Mononuclear cell (primary cell): ENCODE data around the gene GPLD1. TPM values are rescaled to one million over a fixed set of nuclear protein-coding genes. Genes with fewer than 3 reads are reported as not detected.

Experiments
- H3K27me3 ChIP-seq: 2 replicates; pipeline ENCODE4 v1.6.0; 2011; ENCODE audit warnings: low read length, control low read depth; ENCODE audit not compliant: insufficient read depth
- H3K4me1 ChIP-seq: 2 replicates; pipeline ENCODE4 v1.5.1; 2011; ENCODE audit warnings: mild to moderate bottlenecking, low read length, control low read depth; ENCODE audit not compliant: insufficient read depth
- H3K4me3 ChIP-seq: 2 replicates; pipeline ENCODE4 v1.5.1; 2011; ENCODE audit warnings: mild to moderate bottlenecking, low read length, moderate library complexity
- H3K9me3 ChIP-seq: 2 replicates; pipeline ENCODE4 v1.5.1; 2011; ENCODE audit warnings: low read depth, mild to moderate bottlenecking, control low read depth, low read length
- total RNA-seq: library from RNA; depleted of rRNA; stranded (reverse); fragments of >200 nt; gene quantifications from one replicate; pipeline ENCODE4 v1.2.3, GENCODE V29; 2012

The GPLD1 gene
- total RNA-seq, 1 donor = 0.42 TPM

DNA sequence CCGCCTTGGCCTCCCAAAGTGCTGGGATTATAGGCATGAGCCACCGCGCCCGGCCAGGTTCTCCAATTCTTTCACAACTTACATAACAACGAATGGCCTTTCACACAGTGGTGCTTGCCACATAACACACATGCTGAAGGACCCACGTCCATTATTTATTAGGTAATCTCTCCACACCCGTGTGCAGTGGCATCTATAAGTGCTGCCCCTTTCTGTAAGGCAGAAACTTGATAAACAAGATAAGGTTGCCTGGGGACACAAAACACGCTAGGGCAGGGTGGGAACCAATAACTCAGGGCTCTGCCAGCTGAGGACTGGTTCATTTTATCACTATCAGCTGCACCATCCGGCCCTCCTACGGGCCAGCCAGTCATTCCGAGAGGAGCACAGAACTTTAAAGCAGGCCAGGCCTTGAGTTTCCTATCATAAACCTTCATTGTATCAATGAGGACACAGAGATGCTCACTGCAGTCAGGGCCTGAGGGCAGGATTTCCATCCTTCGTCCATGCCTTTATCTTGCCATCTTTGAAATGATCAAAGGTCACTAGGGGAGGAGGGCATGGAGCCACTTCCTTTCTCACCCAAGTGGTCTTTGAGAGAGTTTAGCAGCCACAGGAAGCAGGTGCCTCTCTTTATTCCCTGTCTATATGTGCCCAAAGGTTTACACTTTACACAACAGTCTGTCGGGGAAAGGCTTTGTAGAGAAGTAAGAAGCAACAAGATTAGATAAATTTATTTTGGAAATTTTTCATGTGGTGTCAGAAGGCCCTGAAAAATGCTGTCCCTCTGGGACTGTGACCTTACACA, 37.6 kb downstream of the GPLD1 start:
- no peaks in the 10 kb centered on the region for H3K4me1 ChIP-seq
- no peaks in the 10 kb centered on the region for H3K9me3 ChIP-seq
- H3K27me3 ChIP-seq = no peaks in the 10 kb centered on the region
- H3K4me3 ChIP-seq = no peak overlapping the region

DNA sequence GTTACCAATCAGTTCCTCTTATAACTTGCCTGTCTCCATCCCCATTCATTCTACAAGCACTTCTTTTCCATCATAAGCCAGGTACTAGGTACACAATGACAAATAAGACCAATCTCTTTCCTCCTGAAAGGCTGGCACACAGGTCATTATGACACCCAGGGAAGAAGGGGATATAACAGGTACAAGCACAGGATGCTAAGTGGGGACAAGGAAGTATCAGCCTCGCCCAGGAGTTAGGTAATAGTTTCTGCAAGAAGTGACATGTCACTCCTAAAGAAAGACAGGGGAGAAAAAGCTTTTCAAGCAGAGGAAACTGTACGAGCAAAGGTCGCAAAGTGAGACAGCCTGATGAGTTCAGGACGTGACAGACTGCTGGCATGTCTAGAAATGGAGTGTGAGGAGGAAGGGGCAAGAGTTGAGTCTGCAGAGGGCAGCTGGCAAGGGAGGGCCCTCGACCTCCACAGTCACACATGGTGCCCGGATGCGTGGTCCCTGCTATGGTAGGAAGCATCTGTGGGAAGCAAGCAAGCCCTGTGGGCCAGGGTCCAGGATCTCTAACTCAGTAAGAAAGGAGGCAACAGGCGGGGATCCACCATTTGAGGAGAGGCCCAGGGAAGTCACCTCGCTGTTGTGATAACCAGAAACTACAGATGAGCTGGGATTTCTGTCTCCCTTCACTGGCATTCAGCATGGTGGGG, 40.4 kb downstream of the GPLD1 start:
- no peaks in the 10 kb centered on the region for H3K27me3 ChIP-seq
- no peaks in the 10 kb centered on the region for H3K4me1 ChIP-seq
- no peak overlapping the region for H3K4me3 ChIP-seq
- H3K9me3 ChIP-seq = no peaks in the 10 kb centered on the region

DNA sequence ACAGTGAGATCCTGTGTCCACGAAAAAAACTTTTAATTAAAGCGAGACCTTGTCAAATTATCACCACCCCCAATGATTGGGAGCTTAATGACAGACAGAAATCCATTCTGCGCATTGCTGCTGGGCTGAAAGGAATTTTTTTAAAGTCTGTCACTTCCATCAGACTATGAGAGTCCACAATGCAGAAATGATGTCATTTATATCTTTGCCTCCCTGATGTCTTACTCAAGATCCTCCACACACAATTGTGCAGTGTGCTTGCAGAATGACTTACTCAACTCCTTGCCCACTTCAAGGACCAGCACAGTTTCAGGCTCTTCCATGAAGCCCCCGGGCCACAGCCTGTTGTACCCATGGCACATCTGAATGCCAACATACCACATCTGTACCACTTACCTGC, 41.0 kb downstream of the GPLD1 start:
- H3K27me3 ChIP-seq = no peaks in the 10 kb centered on the region
- no peaks in the 10 kb centered on the region for H3K9me3 ChIP-seq
- no peak overlapping the region for H3K4me3 ChIP-seq
- no peaks in the 10 kb centered on the region for H3K4me1 ChIP-seq

DNA sequence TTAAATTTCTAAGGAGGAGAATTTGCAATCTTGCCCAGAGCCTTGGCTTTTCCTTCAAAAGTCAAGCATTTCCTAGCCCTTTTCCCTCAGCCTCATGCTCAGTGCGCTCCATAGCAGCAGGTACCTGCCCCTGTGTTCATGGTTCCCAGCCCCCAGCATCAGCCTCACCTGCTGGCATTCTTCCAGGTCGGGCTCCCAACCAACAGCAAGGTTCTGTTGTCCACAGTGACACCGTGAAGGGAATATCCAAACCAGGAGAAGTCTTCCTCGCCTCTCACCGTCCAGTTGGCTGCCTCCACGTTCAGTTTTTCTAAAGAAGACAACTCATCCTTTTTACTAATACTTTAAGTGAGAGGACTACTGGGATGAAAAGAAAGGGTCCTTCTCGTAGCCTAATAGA, 42.7 kb downstream of the GPLD1 start:
- Histone ChIP-seq H3K4me1 (no peaks in the 10 kb centered on the region), H3K4me3 (no peak overlapping the region), H3K9me3 (no peaks in the 10 kb centered on the region), H3K27me3 (no peaks in the 10 kb centered on the region)

- Histone ChIP-seq H3K9me3 (no peaks in the 10 kb centered on the region), H3K4me1 (no peaks in the 10 kb centered on the region), H3K4me3 (no peak overlapping the region), H3K27me3 (no peaks in the 10 kb centered on the region)
Measured at GRCh38 chr6:24445704-24446103, 43.7 kb downstream of the GPLD1 start.

DNA sequence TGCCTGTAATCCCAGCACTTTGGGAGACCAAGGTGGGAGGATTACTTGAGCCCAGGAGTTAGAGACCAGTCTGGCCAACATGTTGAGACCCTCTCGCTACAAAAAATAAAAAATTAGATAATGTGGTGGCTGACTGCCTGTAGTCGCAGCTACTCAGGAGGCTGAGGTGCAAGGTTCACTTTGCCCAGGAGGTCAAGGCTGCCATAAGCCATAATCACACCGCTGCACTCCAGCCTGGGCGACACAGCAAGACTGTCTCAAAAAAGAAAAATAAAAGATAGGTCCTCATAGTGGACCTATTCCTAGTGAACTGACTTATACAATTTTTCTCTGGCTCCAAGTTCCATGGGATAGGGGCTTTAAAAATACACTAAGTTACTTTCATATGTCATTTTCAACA, 44.8 kb downstream of the GPLD1 start:
- H3K27me3 ChIP-seq = no peaks in the 10 kb centered on the region
- no peaks in the 10 kb centered on the region for H3K4me1 ChIP-seq
- H3K9me3 ChIP-seq = no peaks in the 10 kb centered on the region
- H3K4me3 ChIP-seq = no peak overlapping the region

DNA sequence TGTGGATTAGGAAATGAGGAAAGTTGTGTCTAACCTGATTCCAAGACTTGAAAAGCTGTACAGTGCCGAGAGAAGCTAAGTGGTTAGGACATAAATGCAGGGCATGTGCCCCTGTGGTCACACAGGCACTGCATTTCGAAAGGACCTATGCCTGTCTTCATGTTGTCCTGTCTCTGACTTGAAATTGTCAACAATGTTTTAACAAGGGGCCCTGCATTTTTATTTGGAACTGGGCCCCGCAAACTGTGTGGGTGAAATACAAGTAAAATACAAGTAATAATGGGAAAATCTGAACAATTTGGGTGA, 47.8 kb downstream of the GPLD1 start:
- Histone ChIP-seq H3K4me1 (no peaks in the 10 kb centered on the region), H3K9me3 (no peaks in the 10 kb centered on the region), H3K4me3 (no peak overlapping the region), H3K27me3 (no peaks in the 10 kb centered on the region)

- Histone ChIP-seq H3K4me3 (no peak overlapping the region), H3K9me3 (no peaks in the 10 kb centered on the region), H3K27me3 (no peaks in the 10 kb centered on the region), H3K4me1 (no peaks in the 10 kb centered on the region)
Measured at GRCh38 chr6:24440897-24441598, 48.3 kb downstream of the GPLD1 start.

DNA sequence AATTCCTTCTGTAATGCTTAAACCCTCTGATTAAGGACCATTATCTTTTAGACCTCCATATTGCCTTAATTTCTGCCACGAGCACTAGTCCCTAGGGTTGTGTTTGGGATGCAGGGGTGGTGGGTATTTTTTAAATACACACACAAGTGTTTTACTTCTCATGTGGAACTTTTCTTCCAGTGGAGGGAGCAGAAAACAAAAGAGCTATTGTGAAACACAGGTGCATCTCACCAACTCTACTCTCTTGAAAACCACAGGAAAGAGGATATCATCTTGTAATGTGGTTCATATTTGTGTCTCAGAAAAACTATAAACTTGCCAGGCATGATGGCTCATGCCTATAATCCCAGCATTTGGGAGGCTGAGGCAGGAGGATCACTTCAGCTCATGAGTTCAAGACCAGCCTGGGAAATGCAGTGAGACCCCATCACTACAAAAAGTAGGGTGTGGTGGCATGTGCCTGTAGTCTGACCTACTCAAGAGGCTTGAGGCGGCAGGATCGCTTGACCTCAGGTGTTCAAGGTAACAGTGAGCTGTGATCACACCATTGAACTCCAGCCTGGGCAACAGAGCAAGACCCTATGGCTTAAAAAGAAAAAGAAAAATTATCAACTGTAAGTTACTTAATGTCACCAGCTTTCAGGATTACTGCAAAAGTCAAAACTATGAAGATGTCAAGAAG, 49.4 kb downstream of the GPLD1 start:
- no peaks in the 10 kb centered on the region for H3K9me3 ChIP-seq
- no peak overlapping the region for H3K4me3 ChIP-seq
- H3K27me3 ChIP-seq = no peaks in the 10 kb centered on the region
- H3K4me1 ChIP-seq = no peaks in the 10 kb centered on the region

DNA sequence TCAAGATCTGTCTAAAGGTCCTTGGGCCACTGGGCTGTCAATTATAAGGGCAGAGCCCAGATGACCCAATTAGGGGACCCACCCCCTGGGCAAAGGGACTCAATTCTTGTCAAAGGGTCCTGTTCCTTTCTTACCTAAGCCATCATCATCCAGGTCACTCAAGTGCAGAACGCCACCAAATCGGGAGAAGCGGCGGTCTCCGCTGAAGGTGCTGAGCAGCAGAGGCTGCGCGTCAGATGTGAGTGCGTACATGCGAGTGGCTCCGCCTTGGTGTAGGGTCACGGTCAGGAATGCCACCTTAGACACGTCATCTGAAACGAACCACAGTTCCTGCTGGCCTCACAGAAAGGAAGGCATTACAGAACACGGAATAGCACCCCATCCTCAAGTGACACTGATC, 52.4 kb downstream of the GPLD1 start:
- no peaks in the 10 kb centered on the region for H3K4me1 ChIP-seq
- no peaks in the 10 kb centered on the region for H3K9me3 ChIP-seq
- no peak overlapping the region for H3K4me3 ChIP-seq
- no peaks in the 10 kb centered on the region for H3K27me3 ChIP-seq

DNA sequence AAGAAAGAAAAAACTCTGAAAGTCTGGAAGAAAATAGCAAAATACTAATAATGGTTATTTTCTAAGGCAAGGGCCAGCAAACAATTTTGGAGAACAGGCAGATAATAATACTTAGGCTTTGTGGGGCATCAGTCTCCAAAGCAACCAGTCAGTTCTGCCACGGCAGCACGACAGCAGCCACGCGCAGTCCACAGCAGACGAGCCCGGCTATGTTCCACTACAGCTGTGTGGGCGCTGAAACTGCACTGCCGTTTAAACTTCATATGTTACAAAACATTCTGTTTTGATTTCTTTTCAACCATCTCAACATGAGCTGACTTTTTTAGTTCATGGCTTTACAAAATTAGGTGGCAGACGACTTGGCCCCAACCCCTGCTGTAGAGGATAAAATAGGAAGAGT, 56.8 kb downstream of the GPLD1 start:
- no peak overlapping the region for H3K4me3 ChIP-seq
- no peaks in the 10 kb centered on the region for H3K9me3 ChIP-seq
- H3K27me3 ChIP-seq = no peaks in the 10 kb centered on the region
- H3K4me1 ChIP-seq = no peaks in the 10 kb centered on the region

- no peaks in the 10 kb centered on the region for H3K27me3 ChIP-seq
- no peaks in the 10 kb centered on the region for H3K4me1 ChIP-seq
- no peaks in the 10 kb centered on the region for H3K9me3 ChIP-seq
- no peak overlapping the region for H3K4me3 ChIP-seq
Measured at GRCh38 chr6:24431045-24431451, 58.3 kb downstream of the GPLD1 start.

DNA sequence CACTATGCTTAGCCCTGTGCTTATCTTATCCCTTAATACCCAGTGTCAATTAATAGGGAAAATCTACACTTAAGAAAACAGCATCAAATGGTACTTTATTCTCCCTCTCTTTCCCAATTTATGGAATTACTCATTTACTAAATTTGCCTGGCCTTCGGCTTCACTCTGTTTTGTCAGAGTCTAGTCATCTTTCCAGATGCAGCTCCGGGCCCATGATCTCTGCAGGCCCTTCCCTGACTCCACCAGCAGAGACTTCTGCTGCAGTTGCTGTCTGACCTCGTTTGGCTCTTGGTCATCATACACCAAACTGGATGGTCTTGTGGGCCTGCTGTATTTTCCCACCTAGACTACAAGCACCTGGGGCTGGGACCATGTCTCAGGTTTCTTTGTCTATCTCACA, 59.3 kb downstream of the GPLD1 start:
- no peaks in the 10 kb centered on the region for H3K4me1 ChIP-seq
- no peaks in the 10 kb centered on the region for H3K27me3 ChIP-seq
- H3K4me3 ChIP-seq = no peak overlapping the region
- no peaks in the 10 kb centered on the region for H3K9me3 ChIP-seq

DNA sequence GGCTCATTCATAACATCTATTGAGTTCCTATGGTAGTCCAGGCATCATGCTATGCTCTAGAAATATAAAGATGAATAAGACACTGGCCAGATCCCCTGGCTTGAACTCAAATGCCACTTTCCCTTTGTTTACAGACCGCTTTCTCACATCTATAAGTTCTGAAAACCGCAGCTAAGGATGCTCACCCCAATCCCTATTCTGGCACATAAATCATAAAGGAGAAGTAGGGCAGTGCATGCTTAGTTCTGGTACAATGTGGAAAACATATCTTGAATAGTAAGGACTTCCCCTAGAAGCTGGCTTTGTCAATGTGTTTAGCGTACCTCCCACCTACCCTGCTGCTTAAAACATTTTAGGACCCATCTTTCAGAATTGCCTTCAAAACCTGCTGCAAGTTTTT, 60.2 kb downstream of the GPLD1 start:
- no peaks in the 10 kb centered on the region for H3K4me1 ChIP-seq
- no peaks in the 10 kb centered on the region for H3K9me3 ChIP-seq
- H3K4me3 ChIP-seq = no peak overlapping the region
- H3K27me3 ChIP-seq = no peaks in the 10 kb centered on the region

GRCh38 chr6:24428615-24429014, 60.8 kb downstream of the GPLD1 start:
- Histone ChIP-seq H3K27me3 (no peaks in the 10 kb centered on the region), H3K4me1 (no peaks in the 10 kb centered on the region), H3K9me3 (no peaks in the 10 kb centered on the region), H3K4me3 (no peak overlapping the region)
